Calu3 (cell line): ENCODE results near the gene PSMD6. TPM values are rescaled to one million over a fixed set of nuclear protein-coding genes. Genes with fewer than 3 reads are reported as not detected.

Experiments
- BruUV-seq: library from RNA; stranded (reverse); fragments of 400-500 nt; replicated peaks from 2 replicates; lab custom pipeline; 2021; lab: Mats Ljungman, UMichigan
- CTCF ChIA-PET: fragments of 300-600 bp; sonication (Branson Sonifier 250); formaldehyde crosslinking; loops from one replicate; lab custom pipeline; 2022; ENCODE audit warnings: antibody characterized with exemption; lab: Charles Lee
- DNase-seq: peaks from one replicate; pipeline ENCODE4 v3.0.0; 2022
- H3K27ac Mint-ChIP-seq: one replicate; pipeline ENCODE4 v1.8.0; 2022; ENCODE audit warnings: mixed read lengths; ENCODE audit not compliant: unreplicated experiment
- H3K27me3 Mint-ChIP-seq: one replicate; pipeline ENCODE4 v1.8.0; 2022; ENCODE audit warnings: mixed read lengths; ENCODE audit not compliant: unreplicated experiment
- H3K36me3 Mint-ChIP-seq: one replicate; pipeline ENCODE4 v1.8.0; 2022; ENCODE audit warnings: mild to moderate bottlenecking, moderate library complexity, mixed read lengths; ENCODE audit not compliant: insufficient read depth, unreplicated experiment
- H3K4me1 Mint-ChIP-seq: one replicate; pipeline ENCODE4 v1.8.0; 2022; ENCODE audit warnings: mild to moderate bottlenecking, low read depth, mixed read lengths; ENCODE audit not compliant: unreplicated experiment
- H3K4me3 Mint-ChIP-seq: one replicate; pipeline ENCODE4 v1.8.0; 2022; ENCODE audit warnings: mild to moderate bottlenecking, low read depth, moderate library complexity, mixed read lengths; ENCODE audit not compliant: unreplicated experiment
- H3K9me3 Mint-ChIP-seq: one replicate; pipeline ENCODE4 v1.8.0; 2022; ENCODE audit warnings: low read depth, mixed read lengths; ENCODE audit not compliant: unreplicated experiment
- intact Hi-C: fragments of 100-400 bp; cut with micrococcal nuclease; formaldehyde crosslinking; loops from one replicate; pipeline ENCODE4 v1.10.0; 2022; ENCODE audit not compliant: unreplicated experiment
- total RNA-seq: library from RNA; stranded (reverse); gene quantifications from 2 replicates; pipeline ENCODE4 v1.2.3, GENCODE V29; 2022
- TF ChIP-seq, protein P1 (sequence below): fragments of 200-600 bp; IDR thresholded peaks from one replicate; pipeline ENCODE4 v1.8.0; 2022; ENCODE audit warnings: antibody characterized with exemption; ENCODE audit not compliant: unreplicated experiment

The PSMD6 gene
- total RNA-seq, 1 experiment from 2014 or later, result 73.3 TPM

DNA sequence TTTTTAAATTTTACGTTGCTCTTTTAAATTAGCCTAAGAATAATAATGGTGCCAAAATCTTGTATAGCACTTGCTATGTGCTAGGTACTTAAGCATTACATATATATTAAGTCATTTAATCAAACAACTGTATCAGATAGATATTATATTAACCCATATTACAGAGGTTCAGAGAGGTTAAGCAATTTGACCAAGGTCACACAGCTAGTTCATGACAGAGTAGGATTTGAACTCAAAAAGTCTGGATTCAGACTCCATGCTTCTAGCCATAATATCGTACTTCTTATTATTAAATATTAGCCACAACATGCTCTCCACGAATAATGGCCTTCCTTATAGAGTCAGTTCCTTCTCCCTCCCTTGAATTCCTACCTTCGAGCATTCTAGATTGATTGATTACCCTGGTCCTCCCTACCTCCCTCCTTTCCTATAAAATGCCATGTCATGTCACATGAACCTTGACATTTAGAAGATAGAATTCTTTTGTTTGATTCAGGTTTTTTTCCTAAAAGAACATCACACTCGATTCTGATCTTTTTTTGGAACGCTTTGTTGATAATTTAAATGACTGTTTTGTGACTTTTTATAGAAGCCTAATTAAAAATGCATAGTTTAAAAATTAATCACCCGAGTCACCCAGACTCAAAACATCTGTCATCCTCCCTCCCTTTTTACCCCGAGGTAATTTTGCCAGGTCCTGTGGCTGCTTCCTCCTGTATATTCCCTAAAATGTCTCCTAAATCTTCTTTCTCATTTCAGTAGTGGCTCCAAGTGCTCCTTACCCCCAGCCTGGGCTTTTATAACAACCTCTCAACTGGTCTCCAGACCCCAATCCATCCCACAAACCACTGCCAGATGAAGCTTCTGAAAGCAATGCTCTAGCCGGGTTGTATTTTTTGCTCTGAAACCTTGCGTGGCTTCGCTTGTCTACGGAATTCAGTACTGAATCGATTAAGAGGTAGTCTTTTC lies 8.5 kb upstream of the PSMD6 start:
- CTCF ChIA-PET, result interaction anchor here (0.8 kb wide), 1 partner anchor 285 kb away, joined by 3 read pairs; no protein-coding TSS in a partner anchor
- H3K4me1 Mint-ChIP-seq, result peaks cover 10% of the 10 kb centered on the region
- intact Hi-C loops, result loop anchor here (2.0 to 10.0 kb wide), 3 partner anchors 153 to 367 kb away; no protein-coding TSS in a partner anchor
- TF ChIP-seq, protein P1, sequence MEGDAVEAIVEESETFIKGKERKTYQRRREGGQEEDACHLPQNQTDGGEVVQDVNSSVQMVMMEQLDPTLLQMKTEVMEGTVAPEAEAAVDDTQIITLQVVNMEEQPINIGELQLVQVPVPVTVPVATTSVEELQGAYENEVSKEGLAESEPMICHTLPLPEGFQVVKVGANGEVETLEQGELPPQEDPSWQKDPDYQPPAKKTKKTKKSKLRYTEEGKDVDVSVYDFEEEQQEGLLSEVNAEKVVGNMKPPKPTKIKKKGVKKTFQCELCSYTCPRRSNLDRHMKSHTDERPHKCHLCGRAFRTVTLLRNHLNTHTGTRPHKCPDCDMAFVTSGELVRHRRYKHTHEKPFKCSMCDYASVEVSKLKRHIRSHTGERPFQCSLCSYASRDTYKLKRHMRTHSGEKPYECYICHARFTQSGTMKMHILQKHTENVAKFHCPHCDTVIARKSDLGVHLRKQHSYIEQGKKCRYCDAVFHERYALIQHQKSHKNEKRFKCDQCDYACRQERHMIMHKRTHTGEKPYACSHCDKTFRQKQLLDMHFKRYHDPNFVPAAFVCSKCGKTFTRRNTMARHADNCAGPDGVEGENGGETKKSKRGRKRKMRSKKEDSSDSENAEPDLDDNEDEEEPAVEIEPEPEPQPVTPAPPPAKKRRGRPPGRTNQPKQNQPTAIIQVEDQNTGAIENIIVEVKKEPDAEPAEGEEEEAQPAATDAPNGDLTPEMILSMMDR, result no peak
- no peak for DNase-seq
- H3K9me3 Mint-ChIP-seq, result peaks cover 2% of the 10 kb centered on the region
- H3K4me3 Mint-ChIP-seq, result no peak overlapping the region
- H3K27ac Mint-ChIP-seq, result no peak overlapping the region
- H3K27me3 Mint-ChIP-seq, result peaks cover 32% of the 10 kb centered on the region
- H3K36me3 Mint-ChIP-seq, result no peaks in the 10 kb centered on the region
- BruUV-seq, result no TSS peak

DNA sequence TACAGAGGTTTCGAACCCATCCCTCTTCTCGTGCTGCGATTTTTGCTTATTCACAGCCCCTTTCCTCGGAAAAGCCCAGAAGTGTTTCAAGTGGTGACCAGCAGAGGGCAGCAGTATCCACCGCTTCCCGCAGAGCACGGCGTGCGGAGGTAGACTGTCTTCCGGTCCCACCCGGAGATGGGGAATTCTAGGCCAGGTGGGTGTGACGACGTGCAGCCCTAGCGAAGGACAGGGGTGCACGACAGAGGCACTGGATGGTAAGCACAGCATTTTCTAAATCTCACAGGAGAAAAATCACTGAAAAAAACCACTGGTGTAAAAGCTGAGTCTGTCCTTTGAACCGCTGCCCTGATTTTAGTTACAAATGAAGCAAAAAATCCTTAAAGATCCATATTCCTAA lies 7.4 kb upstream of the PSMD6 start:
- CTCF ChIA-PET, result interaction anchor here (0.7 kb wide), 2 partner anchors 33 to 454 kb away, joined by 3 to 6 read pairs; no protein-coding TSS in a partner anchor

DNA sequence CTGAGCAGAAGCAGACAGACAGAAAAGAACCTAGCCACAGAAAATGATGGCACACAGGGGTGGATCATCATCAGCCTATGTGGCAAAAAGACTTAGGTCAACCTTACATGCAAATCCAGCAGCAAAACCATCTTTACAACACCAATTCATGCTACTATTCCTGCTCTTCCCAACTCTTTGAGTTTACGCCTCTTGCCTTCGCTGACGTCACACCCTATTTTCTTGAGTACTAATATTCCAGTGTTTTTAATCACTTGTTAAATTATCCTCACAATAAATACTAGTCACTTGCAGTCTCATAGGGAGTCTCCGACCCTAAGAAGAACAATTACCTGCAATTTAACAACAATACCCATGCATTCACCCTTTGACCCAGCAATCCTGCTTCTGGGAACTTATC lies 6.0 kb upstream of the PSMD6 start:
- Mint-ChIP-seq H3K27me3 (peaks cover 36% of the 10 kb centered on the region), H3K27ac (no peak overlapping the region), H3K4me3 (no peak overlapping the region), H3K9me3 (peaks cover under 1% of the 10 kb centered on the region), H3K4me1 (peaks cover 10% of the 10 kb centered on the region), H3K36me3 (no peaks in the 10 kb centered on the region)
- TF ChIP-seq, protein P1, result no peak
- no peak for DNase-seq
- intact Hi-C loops, result no loop called here
- CTCF ChIA-PET, result interaction anchor here (1.7 kb wide), 1 partner anchor 455 kb away, joined by 5 read pairs; no protein-coding TSS in a partner anchor
- no TSS peak for BruUV-seq

More for the DNA sequence above, 7.4 kb upstream of the PSMD6 start:
- peaks cover 10% of the 10 kb centered on the region for H3K4me1 Mint-ChIP-seq
- peaks cover 36% of the 10 kb centered on the region for H3K27me3 Mint-ChIP-seq
- TF ChIP-seq, protein P1, result peak; percentile 86
- peak overlapping the region; percentile 49 for H3K4me3 Mint-ChIP-seq
- H3K9me3 Mint-ChIP-seq, result peaks cover 2% of the 10 kb centered on the region
- no peaks in the 10 kb centered on the region for H3K36me3 Mint-ChIP-seq
- DNase-seq, result peak; percentile 81
- BruUV-seq, result no TSS peak
- intact Hi-C loops, result loop anchor here (1.0 to 10.0 kb wide), 4 partner anchors 154 to 454 kb away; no protein-coding TSS in a partner anchor
- H3K27ac Mint-ChIP-seq, result no peak overlapping the region

DNA sequence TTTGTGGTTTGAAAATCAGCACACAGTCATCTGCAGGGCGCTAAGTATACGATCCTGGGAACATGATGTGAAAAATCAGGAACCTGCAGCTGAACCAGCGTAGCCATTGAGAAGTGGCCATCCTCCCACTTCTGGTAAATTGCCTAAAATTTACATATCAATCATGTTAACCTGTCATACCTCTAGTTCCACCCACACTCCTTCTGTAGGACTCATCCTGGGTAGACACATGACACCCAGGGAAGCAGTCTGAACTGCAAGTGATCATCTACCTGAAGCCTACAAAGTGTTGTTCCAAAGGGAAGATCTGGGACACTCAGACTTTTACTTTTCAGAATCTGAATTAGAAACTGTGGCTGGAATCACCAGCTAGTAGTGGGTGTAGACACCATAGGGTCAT lies 5.5 kb upstream of the PSMD6 start:
- CTCF ChIA-PET, result interaction anchor here (1.7 kb wide), 1 partner anchor 455 kb away, joined by 5 read pairs; no protein-coding TSS in a partner anchor
- intact Hi-C loops, result no loop called here
- TF ChIP-seq, protein P1, result no peak
- DNase-seq, result no peak
- H3K4me1 Mint-ChIP-seq, result peaks cover 10% of the 10 kb centered on the region
- no peak overlapping the region for H3K27ac Mint-ChIP-seq
- H3K9me3 Mint-ChIP-seq, result no peaks in the 10 kb centered on the region
- H3K4me3 Mint-ChIP-seq, result no peak overlapping the region
- peaks cover under 1% of the 10 kb centered on the region for H3K36me3 Mint-ChIP-seq
- peaks cover 36% of the 10 kb centered on the region for H3K27me3 Mint-ChIP-seq
- BruUV-seq, result no TSS peak
